Fibroblast of villous mesenchyme (primary cell): ENCODE results near the gene PTTG2. TPM values are rescaled to one million over a fixed set of nuclear protein-coding genes. Genes with fewer than 3 reads are reported as not detected.

Experiments used
- DNase-seq: peaks from one replicate; pipeline ENCODE4 v3.0.0-alpha.2; 2010; ENCODE audit warnings: low read depth
- H3K4me3 ChIP-seq: 2 replicates; pipeline ENCODE4 v1.5.1; 2011; ENCODE audit warnings: low read depth, mild to moderate bottlenecking, low read length
- total RNA-seq: library from RNA; depleted of rRNA; stranded (reverse); fragments of >200 nt; gene quantifications from 2 replicates; pipeline ENCODE4 v1.2.3, GENCODE V29; 2012
- TF ChIP-seq, protein P1 (sequence below): IDR thresholded peaks from 2 replicates; pipeline ENCODE4 v1.5.1; 2012; ENCODE audit warnings: low read depth, mild to moderate bottlenecking, low read length; ENCODE audit not compliant: insufficient read depth

Gene PTTG2
- total RNA-seq, 1 donor, result 0.43 TPM

DNA sequence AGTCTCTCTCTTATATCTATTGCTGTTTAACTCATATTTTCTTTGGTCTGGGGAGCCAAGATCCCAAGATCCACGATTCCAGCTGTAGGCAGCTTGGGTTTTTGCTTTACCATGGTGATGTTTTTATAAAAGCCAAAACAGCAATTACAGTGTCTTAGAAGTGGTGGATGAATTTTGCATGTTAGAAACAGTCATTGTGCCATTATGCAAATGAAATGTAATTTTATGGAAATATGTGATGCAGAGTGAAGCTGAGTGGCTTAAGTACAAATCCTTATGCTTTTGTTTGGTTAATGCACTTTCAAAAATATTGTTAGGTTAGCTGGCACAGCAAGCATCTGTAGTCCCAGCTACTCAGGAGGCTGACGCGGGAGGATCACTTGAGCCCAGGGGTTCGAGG, 32.8 kb upstream of the PTTG2 start:
- TF ChIP-seq, protein P1, sequence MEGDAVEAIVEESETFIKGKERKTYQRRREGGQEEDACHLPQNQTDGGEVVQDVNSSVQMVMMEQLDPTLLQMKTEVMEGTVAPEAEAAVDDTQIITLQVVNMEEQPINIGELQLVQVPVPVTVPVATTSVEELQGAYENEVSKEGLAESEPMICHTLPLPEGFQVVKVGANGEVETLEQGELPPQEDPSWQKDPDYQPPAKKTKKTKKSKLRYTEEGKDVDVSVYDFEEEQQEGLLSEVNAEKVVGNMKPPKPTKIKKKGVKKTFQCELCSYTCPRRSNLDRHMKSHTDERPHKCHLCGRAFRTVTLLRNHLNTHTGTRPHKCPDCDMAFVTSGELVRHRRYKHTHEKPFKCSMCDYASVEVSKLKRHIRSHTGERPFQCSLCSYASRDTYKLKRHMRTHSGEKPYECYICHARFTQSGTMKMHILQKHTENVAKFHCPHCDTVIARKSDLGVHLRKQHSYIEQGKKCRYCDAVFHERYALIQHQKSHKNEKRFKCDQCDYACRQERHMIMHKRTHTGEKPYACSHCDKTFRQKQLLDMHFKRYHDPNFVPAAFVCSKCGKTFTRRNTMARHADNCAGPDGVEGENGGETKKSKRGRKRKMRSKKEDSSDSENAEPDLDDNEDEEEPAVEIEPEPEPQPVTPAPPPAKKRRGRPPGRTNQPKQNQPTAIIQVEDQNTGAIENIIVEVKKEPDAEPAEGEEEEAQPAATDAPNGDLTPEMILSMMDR, result no peak
- H3K4me3 ChIP-seq, result no peak overlapping the region
- DNase-seq, result no peak

DNA sequence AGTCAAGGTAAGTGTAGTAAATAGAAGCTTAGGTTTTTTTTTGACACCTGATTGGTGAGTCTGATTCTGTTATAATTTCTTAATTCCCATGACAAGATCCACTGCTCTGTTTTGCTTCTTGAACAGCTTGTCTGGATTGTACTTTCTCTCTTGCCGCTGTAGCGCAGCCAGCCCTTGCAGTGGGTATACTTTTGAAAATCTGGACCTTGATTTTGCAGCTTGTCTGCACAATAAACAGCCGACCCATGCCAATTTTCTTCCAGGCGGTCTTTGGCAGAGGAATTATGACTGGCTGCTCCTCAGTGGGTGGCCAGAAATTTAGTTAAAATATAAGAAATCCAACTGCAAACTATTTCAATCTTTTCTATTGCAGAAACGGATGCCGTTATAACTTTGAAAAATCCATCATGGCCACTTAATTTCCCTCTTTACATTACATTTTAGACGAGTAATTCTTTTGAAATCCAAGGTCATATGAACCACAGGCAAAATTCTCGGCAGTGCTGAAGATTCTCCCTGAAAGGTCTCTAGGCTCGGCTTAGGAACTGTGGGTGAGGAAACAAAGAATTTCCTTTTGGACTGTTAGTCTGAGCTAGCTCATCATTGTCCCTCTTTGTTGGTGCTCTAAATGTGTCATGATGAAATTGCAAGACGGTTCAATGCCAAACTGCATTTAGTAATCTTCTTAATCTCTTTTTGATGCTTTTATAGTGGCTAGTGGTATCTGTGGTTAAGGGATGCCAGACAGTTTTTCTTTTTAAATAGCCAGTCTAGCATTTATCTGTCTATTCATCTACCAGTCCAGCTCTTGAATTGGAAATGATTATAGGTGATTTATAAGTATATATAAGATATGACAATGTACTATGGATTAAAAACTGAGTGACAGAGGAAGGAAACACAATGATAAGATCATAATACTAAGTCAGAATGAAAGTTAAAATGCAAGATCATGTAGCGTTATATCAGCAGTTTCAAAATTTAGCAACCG, 31.5 kb upstream of the PTTG2 start:
- DNase-seq, result no peak
- H3K4me3 ChIP-seq, result no peak overlapping the region
- TF ChIP-seq, protein P1, result no peak

DNA sequence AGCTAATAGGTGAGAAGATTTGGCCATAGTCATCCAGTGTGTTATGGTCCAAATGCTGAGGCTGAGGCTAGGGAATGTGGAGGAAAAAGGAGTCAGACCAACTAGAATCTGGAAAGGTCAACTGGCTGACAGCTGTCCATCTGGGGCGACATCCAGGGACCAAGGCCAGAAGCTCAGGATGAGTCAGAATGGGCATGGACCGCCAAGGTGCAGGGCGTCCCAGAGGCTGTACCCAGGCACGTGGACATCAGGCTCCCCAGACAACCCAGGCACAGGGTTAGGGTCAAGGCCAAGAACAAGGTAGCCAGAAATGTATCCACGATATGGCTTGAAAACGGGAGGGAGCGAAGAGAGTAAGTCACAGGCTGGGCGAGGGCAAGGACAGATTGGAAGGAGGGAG, 26.1 kb upstream of the PTTG2 start:
- no peak overlapping the region for H3K4me3 ChIP-seq
- TF ChIP-seq, protein P1, result no peak
- no peak for DNase-seq

DNA sequence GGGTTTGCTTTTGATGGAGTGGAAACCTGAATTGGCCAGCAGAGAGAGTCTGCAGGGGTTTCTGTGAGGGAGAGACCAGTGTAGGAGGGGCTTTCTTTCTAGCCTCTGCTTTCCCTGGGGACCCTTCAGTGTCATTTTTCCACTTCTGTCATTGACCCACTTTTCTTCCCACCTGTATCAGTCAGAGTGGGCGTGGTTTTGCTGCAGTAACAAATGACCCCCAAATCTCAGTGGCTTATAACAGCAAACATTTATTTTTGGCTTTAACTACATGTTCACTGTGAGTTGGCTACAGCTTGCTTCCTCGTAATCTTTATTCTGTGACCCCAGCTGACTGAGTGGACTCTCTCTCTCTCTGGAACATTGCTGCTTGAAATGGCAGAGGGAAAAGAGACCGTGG, 25.6 kb upstream of the PTTG2 start:
- no peak overlapping the region for H3K4me3 ChIP-seq
- no peak for DNase-seq
- TF ChIP-seq, protein P1, result no peak

DNA sequence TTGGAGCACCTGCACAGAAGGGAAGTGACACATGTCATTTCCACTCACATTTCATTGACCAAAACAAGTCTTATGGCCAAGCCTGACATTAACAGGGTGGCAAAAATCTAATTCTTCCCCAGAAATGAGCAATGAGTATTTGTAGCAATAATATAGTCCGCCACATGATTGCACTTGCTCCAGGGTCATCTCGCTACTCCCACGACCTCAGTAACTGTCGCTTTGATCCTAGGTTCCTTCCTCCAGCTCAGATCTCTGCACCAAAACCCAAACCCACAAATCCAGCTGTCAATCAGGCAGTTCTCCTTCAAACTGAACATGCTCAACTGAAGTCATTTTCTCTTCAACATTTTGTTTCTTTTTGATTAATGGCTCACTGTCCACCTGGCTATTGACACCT, 25.2 kb upstream of the PTTG2 start:
- H3K4me3 ChIP-seq, result no peak overlapping the region
- TF ChIP-seq, protein P1, result no peak

DNA sequence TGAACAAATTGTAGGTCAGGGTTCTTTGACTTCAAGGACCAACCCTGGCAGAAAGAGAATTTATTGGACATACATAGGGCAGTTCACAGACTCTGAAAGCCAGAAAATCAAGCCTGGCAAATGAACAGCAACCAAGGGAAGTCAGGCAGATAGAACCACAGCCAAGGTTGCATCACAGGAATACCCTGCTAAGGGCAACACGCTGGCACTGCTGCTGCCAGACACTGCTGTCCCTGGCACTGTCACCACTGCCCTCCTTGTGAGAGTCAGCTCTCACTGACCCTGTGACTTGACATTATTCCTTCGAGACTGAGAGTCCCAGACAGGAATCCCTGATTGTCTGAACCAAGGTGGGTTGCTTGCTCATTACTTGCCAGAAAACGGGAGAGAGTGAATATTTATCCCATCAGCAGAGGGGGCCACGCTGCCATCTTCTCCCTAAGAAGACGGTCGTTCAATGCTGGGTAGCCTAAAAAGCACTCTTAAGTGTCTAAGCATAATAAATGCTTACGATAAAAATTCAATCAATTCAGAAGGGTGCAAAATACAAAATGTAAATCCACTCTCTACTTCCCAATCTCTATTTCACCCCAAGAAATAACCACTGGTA, 23.2 kb upstream of the PTTG2 start:
- TF ChIP-seq, protein P1, result peak; percentile 15
- peak; percentile 29 for DNase-seq
- no peak overlapping the region for H3K4me3 ChIP-seq

More for the DNA sequence above, 25.2 kb upstream of the PTTG2 start:
- DNase-seq, result no peak
